GM19239 (cell line): ENCODE data around the gene ETF1.

ENCODE experiments used
- DNase-seq: peaks from one replicate; pipeline ENCODE4 v3.0.0; 2011; ENCODE audit warnings: low spot score; ENCODE audit not compliant: insufficient read length
- FAIRE-seq: peaks from 2 replicates; lab custom pipeline; 2011; peaks lifted over from hg19 to GRCh38; lab: Jason Lieb, UNC

Gene ETF1

DNA sequence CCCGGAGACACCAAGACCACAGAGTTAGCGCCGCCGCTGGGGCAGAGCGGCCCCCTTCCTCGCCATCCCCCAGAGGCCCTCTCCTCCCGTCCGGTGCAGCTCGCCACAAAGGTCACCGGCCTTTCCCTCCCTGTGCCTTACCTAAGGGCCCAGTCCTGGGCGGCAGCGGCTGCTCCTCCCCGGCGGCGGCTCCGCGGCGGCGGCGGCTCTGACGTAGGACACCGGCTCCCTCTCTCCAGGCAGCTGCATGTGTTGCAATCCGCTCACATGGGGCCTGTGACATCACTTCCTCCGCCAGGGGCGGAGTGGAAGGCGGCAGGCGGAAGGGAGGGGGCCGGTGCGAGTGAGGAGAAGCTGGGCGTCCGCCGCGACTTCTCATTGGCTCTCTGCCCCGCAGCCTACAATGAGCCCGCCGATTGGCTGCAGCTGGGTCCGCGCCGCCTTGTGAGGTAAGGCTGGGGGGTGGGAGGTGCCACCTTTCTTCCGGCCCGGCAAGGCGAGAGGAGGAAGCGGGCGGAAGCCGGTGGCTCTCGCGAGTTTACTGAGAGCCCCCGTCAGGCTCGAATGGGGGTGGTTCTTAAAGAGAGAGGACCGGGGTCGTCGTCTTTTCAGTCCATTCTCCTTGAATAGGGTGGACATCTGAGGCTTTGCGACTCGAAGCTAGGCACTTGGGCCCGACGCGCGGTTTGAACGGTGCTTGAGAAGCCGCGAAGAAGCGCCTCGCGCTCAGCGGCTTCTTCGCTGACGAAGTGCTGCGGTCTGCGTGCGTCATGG lies at the start of gene ETF1:
Gene ETF1 (minus strand): TSS at position 281 of the 774 bp plus-strand sequence. CDS start 318 bp downstream, outside the sequence.
- FAIRE-seq (peak; percentile 98), DNase-seq (peak; percentile 91)

DNA sequence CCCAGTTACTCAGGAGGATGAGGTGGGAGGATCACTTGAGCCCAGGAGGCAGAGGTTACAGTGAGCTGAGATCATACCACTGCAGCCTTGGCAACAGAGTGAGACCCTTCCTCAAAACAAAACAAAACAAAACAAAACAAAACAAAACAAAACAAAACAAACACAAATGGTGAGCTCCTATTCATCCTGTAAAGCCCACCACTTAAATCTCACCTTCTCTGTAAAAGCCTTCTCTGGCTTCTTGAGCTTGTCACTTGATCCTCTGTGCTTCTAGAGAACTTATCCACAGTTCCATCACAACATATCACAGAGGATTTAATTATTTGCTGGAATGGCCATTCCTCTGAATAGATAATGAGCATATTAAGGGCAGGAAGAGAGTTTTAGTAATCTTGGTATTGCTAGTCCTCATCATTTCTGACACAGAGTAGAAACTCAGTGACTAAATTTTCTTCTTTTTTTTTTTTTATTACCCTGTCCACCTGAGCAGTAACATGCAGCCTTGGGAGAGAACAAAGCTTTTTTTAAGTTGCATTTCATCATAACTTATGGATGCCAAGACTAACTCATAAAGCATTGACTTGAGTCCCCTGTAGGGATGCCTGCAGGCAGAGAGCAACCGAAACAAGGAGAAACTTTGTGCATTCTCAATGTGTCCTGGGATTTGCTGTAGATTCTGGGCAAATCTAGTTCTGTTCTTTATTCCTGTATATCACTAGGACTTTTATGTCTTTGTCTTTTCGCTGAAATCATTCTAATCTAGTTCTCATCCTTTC lies 45.2 kb upstream of the ETF1 start:
- FAIRE-seq: no peak

DNA sequence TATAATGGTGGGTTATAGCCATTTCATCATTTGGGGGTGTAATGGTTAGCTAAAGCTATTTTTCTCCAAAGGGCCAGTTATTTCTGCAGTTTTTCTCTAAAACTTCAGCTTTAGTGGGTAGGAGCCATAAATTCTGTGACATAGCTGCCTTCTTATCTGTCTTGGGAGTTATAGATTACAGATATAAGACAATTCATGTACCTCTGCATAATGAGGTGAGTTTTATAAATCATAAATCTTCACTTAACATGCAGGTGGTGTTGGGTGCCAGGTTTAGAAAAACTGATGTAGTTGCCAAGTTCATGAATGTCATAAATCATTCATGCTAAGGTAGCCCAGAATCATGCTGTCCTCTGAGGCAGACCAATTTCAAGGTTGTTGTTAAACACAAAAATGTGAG lies 42.1 kb upstream of the ETF1 start:
- no peak for FAIRE-seq
- DNase-seq: no peak

More for the DNA sequence above, 45.2 kb upstream of the ETF1 start:
- DNase-seq: no peak

DNA sequence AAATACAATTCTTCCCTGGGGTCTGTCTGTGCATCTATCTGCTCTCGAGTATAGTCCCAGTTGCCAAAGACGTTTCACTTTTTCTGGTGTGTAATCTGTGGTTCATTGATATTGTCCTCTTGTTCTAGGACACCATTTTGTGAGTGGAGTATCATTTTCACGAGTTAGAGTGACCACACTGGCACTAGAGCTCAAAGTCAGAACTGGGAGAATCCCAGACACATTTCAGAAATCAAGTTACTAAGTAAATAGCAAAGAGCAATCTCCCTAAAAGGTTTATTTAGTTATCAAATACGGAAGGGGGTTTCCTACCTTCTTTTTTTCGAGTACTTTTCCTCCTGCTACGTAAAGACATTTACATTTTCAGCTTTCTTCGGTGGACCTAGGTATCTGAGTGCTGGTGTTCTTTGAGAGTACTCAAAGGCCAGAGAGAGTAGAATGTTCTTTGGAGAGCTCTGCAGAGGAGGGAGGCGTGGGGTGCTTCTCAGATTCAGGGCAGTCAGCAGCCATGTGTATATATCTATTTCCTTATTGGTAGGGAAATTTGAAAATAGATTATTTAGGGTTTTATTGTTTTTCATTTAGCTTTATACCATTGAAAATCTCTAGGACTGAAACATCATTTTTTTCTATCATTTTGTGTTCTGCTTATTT lies 41.1 kb upstream of the ETF1 start:
- no peak for FAIRE-seq

DNA sequence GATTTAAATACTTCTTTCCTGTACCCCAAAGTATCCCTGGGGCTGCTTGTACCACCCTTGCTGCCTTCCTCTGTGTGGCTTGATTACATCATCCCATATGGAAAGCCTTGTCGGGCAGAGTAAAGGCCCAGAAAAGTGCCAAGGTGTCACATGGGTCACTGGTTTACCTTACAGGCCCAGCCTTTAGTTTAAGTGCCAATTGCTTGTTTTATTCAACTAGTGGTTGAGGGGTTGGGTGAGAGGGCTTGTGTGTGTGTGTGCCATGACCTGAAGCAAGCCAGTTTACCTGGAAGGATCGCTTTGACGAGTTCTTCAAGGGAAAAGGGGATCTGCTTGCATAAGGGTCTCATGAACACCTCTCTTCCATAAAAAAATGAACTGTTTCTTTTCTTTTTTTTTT lies 39.9 kb upstream of the ETF1 start:
- FAIRE-seq (no peak), DNase-seq (no peak)

More for the DNA sequence above, 41.1 kb upstream of the ETF1 start:
- DNase-seq: no peak

DNA sequence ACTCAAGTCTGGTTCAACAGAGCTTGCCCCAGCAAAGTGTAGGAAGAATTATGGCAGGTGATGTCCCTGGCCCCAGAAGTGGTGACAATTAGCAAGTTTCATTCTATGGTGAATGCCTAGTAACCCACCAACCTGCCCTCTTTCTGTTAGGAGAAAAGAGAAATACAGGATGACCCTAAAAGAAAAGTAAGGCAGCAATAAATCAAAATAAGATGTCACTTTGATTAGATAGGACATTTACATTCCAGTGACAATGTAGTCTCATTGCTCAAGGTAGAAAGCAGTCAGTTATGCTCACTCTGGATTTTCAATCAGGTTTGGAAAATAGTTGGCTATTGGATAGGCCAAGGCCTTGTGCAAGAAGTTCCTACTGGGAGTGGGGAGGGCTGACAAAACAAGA lies 37.7 kb upstream of the ETF1 start:
- no peak for FAIRE-seq
- DNase-seq: no peak

DNA sequence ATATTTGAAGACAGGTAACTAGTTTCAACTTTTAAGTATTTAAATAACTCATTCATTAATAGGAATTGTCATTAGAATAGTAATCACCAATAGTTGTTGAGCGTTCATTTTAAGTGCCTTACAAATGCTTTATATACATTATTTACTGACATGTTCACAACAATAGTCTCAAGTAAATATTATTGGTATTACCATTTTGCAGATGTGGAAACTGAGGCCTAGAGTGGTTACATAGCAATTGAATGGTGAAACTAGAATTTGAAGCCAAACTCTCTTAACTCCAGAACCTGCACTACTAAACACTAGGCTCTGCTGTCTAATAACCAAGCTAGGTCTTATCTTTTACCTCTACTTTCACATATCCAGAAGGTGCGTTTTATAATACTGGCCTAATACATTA lies 37.0 kb upstream of the ETF1 start:
- FAIRE-seq: no peak

DNA sequence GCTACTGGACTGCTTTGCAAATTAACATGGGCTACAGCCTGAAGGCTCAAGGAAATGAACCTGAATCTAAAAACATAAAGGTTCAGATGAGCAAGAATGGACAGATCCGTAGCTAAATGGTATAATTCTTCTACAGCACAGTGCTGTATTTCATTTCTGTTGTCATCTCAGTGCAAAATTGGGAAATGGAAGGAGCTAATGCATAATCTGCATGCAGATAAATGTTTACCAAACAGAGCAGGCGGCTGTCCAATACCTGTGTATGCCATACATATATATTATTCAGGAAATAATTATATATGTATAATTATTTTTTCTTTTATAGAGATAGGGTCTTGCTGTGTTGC lies 36.5 kb upstream of the ETF1 start:
- FAIRE-seq: no peak
- no peak for DNase-seq

More for the DNA sequence above, 37.0 kb upstream of the ETF1 start:
- DNase-seq: no peak

DNA sequence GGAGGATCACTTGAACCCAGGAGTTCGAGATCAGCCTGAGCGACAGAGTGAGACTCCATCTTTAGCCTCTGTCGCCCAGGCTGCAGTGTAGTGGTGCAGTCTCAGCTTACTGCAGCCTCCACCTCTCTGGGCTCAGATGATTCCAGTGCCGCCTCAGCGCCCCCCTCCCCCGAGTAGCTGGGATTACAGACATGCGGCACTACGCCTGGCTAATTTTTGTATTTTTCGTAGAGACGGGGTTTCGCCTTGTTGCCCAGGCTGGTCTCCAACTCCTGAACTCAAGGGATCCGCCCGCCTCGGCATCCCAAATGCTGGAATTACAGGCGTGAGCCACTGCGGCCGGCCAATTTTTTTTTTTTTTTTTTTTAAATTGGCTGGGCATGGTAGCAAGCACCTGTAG lies 34.4 kb upstream of the ETF1 start:
- DNase-seq (no peak), FAIRE-seq (no peak)

DNA sequence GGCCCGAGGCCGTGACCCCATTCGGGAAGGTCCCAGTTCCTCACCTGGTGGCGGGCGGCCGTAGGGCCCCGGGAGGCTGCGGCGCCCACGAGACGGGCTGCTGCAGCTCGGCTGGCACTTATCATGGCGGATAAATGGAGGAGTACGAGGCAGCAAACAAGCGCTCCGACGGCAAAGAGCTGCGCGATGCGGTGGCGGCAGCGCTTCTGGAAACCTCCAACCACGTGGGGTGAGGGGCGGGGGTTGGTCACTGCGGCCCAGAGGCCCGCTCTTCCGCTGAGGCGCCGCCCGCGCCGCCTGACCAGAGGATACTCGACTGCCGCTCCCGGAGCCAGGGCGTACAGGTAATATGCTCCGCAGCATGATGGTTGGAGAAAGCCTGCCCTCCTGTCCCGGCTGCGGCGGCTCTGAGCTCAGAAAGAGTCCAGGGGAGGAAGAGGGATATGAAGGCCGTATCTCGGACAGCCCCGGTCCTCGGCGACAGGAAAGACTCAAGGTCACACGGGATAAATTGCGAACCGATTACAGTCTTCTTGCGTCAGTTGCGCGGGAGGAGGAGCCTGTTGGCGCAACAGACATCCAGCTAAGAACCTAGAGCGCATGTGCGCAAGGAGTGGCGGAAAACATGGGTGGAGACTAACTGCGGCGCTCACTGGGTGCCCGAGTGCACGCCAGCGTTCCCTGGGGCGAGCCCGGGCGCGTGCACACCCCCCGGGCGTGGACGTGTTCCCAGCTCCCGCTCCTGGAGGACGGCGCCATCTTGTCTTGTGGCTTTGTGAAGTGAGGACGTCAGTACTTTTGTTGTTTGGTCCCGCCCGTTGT lies 32.4 kb upstream of the ETF1 start, which contains the start of gene HSPA9:
Gene HSPA9 (minus strand): TSS at position 208 of the 822 bp plus-strand sequence. CDS start 83 bp downstream, at position 125.
- FAIRE-seq (peak; percentile 97), DNase-seq (peak; percentile 95)

DNA sequence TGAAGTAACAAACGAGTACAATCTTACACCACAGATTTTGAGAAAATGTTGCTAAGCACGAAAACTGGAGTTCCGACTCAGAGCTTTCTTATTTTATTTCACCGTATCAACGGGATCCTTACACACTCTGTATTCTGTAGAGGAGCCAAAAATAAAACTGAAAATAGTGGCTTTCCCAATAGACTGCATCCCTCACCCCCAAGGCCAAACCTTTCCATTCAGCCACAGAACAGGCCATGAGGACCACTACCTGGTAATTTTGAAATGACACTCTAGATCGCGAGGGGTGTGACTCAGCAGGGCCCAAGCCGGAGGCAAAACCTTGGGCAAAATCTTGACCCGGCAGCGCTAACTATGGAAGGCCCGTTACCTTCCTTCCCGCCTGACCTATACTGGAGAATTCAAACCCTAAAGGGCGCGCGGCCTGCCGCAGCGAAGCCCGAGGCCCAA lies 31.7 kb upstream of the ETF1 start:
- no peak for FAIRE-seq
- DNase-seq: no peak

DNA sequence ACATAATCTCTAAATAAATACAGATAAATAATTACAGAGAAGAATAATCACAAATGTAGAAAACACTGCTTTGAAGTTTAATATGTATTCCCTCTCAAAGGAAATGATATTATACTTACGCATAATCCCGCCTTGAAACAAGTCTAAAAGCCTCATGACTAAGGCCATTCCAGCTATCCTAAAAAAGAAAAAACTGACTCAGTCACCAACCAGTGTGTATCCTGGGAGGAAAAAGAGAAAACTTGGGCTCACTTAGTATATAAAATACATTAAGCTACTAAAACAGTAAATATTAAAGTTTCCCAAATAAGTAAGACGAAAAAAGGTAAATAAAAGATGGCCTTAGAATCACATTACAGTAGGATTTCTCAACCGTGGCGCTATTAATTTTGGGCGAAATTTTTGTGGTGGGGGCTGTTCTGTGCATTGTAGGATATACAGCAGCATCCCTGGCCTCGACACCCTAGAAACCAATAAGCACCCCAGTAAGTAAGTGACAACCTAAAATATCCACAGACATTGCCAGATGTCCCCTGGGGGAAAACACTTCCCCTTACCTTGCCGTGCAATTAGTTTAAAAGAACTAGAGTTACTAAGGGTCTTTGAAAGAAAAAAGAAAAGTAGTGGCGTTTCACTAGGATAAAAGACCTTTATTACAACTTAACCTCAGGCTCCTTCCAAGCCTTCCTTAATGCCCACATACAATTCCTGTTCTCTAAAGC lies 31.1 kb upstream of the ETF1 start:
- DNase-seq: no peak
- peak; percentile 51 for FAIRE-seq

DNA sequence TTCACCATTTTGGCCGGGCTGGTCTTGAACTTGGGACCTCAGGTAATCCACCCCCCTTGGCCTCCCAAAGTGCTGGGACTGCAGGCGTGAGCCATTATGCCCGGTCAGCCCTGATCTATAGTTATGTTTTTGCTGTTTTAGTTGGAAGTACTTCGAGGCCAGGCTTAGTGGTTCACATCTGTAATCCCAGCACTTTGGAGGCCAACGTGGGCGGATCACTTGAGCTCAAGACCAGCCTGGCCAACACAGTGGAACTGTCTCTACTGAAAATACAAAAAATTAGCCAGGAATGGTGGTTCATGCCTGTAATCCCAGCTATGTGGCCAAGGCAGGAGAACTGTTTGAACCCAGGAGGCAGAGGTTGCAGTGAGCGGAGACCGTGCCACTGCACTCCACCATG lies 30.2 kb upstream of the ETF1 start:
- DNase-seq (no peak), FAIRE-seq (no peak)

DNA sequence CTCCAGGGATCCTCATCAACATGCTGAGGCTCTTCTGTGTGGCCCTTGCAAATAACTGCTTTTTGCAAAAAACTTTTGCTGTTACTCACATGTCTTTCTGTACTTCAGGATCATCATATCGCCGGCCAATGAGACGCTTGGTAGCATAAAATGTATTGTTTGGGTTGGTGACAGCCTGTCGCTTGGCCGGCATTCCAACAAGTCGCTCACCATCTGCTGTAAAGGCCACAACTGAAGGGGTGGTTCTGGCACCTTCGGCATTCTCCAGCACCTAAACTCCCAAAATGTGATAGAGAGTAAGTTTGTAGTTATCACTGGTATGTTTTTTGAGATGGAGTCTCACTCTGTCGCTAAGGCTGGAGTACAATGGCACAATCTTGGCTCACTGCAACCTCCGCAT lies 27.8 kb upstream of the ETF1 start:
- FAIRE-seq: no peak

DNA sequence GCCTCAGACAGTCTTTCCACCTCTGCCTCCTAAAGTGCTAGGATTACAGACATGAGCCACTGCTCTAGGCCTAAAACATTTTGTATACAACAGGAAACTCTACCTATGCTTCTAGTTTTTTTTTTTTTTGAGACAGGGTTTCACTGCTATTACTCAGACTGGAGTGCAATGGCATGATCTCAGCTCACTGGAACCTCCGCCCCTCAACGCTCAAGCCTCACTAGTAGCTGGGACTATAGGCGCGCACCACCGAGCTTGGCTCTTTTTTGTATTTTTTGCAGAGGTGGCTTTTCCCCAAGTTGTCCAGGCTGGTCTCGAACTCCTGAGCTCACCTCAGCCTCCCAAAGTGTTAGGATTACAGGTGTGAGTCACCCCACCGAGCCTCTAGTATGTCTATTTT lies 26.7 kb upstream of the ETF1 start:
- FAIRE-seq (no peak), DNase-seq (no peak)

More for the DNA sequence above, 27.8 kb upstream of the ETF1 start:
- no peak for DNase-seq

DNA sequence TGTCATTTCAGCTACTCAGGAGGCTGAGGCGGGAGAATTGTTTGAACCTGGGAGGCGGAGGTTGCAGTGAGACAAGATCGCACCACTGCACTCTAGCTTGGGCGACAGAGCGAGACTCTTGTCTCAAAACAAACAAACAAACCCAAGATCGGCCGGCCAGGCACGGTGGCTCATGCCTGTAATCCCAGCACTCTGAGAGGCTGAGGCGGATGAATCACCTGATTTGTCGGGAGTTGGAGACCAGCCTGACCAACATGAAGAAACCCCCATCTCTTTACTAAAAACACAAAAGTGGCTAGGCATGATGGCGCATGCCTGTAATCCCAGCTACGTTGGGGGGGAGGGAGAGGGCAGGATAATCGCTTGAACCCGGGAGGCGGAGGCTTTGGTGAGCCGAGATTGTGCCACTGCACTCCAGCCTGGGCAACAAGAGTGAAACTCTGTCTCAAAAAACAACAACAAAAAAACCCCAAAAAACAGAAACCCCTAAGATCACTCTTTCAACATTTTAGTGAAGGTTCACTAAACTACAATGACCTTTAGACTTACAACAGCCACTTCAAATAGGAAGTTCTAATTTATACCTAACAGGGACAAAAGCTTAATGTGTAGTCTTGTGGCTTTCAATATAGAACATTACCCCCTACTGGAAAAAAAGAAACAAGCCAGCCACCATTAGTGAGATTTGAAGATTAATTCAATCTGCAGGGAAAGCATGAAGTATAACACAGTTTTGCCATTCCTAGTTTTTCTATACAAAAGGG lies 25.2 kb upstream of the ETF1 start:
- FAIRE-seq (no peak), DNase-seq (no peak)

DNA sequence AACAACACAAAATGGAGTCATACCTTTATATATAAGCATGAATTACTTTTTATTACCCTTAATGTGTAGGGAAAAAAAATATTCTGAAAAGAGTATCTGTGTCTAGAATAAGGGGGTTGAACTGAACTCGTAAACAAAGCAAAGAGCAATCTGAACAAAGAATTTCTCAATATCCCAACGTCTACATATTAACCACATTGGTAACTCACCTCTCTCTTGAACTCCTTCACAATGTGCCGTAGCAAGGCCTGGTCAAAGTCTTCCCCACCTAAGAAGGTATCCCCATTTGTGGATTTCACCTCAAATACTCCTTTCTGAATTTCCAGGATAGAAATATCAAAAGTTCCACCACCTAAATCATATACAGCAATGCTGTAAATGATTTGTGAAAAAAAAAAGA lies 23.8 kb upstream of the ETF1 start:
- FAIRE-seq (no peak), DNase-seq (no peak)

DNA sequence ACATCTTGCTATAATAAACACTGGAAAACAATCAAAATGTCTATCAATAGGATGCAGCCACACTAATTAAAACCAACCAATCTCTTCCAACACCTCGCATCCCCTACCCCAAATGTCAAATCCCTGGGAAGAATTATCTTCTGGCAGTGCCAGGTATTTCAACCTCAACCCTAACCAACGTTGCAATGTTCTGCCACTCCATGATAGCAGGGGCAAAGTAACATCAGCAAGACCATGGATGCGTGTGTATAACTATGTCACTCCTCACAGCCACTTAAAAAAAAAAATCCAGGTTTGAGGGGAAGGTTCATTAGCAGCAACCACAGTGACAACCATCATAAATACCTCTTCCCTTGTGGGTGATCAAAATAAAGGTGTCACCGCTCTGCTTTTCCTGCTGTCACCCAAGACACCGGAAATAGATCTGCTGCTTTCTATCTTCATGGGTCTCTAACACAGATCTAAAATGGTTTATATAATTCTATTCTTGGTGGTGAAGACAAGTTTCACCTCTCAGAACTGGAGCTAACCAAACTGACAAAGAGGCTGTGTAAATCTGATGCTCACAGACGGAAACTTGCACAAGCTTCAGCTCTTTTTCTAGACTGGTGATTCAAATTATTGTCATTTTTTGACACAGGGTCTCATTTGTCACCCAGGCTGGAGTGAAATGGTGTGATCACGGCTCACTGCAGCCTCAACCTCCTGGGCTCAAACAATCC lies 22.2 kb upstream of the ETF1 start:
- DNase-seq (no peak), FAIRE-seq (no peak)
